Epithelial cell of prostate (primary cell): ENCODE data around the gene DCST1.
"Not testable (repeated sequence)": the region's sequence is repeated elsewhere in the genome, so short reads cannot be mapped to it uniquely, and the experiment has no call there.

Experiments
- DNase-seq: peaks from one replicate; pipeline ENCODE4 v3.0.0-alpha.2; 2011; ENCODE audit warnings: low read depth, low spot score
- H3K27ac ChIP-seq: fragments of 450-650 bp; 2 replicates; pipeline ENCODE4 v1.5.1; 2017; ENCODE audit warnings: mild to moderate bottlenecking

DCST1 gene, protein sequence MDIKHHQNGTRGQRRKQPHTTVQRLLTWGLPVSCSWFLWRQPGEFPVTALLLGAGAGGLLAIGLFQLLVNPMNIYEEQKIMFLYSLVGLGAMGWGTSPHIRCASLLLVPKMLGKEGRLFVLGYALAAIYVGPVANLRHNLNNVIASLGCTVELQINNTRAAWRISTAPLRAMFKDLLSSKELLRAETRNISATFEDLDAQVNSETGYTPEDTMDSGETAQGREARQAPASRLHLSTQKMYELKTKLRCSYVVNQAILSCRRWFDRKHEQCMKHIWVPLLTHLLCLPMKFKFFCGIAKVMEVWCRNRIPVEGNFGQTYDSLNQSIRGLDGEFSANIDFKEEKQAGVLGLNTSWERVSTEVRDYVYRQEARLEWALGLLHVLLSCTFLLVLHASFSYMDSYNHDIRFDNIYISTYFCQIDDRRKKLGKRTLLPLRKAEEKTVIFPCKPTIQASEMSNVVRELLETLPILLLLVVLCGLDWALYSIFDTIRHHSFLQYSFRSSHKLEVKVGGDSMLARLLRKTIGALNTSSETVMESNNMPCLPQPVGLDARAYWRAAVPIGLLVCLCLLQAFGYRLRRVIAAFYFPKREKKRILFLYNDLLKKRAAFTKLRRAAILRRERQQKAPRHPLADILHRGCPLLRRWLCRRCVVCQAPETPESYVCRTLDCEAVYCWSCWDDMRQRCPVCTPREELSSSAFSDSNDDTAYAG

DNA sequence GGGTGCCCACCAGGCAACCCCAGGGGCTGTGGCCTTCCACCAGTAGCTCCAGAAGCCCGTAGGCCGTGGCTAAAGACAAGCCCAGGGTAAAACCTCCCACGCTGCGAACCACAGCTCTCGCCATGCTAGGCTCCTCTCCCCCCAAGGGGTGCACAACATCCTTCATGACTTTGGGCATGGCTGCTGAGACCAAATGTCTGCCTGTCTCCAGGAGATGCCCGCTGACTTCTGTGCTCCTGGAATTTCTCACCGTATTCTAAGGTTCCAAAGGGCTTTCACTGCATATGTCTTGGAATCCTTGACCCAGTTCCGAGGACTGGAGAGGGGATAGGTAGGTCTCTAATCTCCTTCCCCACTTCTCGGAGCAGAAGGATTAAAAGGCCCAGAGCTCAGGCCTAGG is at the start of gene DCST1, which contains the start of gene DCST2:
DCST1 (plus strand) TSS at position 301 of the 400 bp plus-strand sequence. CDS start 213 bp downstream, outside the sequence.
DCST2 (minus strand) TSS at position 258 of the 400 bp plus-strand sequence; CDS start at position 178, 80 bp downstream.
- no peak within 1 kb of the TSS for H3K27ac ChIP-seq
- no peak for DNase-seq

DNA sequence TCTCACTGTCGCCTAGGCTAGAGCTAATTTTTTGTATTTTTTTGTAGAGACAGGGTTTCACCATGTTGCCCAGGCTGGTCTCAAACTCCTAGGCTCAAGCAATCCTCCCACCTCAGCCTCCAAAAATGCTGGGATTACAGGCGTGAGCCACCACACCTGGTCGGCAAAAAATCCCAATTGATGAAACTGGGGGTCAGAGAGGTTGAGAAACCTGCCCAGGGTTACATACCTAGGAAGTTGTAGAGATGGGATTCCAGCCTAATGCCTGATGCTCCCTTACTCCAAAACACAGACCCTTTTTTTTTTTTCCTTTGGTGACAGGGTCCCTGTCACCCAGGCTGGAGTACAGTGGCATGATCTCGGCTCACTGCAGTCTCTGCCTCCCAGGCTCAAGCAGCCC is 46.9 kb upstream of the DCST1 start:
- H3K27ac ChIP-seq, DNase-seq: not testable (repeated sequence)

DNA sequence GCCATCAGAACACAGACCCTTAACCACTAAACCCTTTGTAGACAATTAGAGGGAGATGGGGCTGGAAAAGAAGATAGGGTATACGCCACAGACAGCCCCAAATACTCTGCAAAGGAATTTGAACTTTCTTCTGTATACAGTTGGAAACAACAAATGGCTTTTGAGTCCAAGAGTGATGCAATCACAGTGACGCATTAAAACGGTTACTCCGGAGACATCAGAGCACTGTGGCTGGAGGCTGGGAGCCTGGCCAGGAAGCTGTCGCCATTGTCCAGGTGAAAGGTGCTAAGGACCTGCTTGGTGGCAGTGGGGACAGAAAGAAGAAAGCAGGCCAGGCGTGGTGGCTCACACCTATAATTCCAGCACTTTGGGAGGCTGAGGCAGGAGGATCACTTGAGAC is 46.3 kb upstream of the DCST1 start:
- H3K27ac ChIP-seq = no peak overlapping the region
- no peak for DNase-seq

DNA sequence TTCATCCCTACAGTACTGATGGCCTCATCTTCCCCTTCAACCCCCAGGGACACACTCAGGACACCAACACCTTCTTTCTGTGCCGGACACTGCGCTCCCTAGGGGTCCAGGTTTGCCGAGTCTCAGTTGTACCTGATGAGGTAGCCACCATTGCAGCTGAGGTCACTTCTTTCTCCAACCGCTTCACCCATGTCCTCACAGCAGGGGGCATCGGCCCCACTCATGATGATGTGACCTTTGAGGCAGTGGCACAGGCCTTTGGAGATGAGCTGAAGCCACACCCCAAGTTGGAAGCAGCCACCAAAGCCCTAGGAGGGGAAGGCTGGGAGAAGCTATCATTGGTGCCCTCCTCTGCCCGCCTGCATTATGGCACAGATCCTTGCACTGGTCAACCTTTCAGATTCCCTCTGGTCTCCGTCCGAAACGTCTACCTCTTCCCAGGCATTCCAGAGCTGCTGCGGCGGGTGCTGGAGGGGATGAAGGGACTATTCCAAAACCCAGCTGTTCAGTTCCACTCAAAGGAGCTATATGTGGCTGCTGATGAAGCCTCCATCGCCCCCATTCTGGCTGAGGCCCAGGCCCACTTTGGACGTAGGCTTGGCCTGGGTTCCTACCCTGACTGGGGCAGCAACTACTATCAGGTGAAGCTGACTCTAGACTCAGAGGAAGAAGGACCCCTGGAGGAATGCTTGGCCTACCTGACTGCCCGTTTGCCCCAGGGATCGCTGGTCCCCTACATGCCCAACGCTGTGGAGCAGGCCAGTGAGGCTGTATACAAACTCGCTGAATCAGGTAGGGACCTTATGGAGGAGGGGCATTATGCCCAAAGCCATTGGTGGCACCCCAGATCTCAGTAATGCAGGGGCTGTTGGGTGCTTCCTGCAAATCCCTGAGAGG is 45.3 kb upstream of the DCST1 start:
- no peak for DNase-seq
- no peak overlapping the region for H3K27ac ChIP-seq

DNA sequence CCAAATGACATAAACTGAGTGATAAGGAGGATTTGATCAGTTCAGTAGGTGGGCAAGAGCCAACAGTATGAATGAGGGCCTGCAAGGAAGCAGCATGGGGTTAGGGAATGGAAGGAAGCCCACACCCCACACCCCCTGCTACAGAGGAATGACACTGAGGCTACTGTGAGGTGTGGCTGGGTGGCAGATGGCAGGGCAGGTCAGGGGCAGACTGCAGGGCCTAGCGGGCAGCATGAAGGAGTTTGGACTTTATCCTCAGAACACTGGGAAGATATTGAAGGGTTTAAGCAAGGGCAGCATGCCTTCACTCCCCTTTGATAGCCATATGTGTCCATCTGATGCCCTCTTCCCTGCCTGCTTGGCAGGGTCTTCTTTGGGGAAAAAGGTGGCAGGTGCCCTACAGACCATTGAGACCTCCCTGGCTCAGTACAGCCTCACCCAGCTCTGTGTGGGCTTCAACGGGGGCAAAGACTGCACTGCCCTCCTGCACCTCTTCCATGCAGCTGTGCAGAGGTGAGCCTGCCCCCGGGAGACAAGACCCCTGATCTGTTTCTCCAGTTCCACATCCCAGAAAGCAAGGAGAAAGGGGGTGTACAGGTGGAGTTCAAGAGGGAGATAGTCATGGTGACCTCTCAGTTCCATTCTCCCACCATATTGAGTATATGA is 44.3 kb upstream of the DCST1 start:
- no peak overlapping the region for H3K27ac ChIP-seq

DNA sequence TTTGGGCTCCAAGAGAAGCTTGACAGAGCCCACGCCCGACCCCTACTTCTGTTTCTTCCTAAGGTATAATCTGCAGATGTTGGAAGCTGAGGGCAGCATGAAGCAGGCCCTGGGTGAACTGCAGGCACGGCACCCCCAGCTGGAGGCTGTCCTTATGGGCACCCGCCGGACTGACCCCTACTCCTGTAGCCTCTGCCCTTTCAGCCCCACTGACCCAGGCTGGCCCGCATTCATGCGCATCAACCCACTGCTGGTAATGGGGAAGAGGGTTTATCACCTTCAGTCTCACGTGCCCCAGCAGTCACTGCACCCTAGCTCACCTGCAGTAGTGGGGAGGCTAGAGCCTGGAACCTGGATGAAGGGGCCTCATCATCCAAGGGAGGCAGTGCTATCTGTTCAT is 43.3 kb upstream of the DCST1 start:
- DNase-seq = no peak
- no peak overlapping the region for H3K27ac ChIP-seq

More for the DNA sequence above, 44.3 kb upstream of the DCST1 start:
- DNase-seq = no peak

DNA sequence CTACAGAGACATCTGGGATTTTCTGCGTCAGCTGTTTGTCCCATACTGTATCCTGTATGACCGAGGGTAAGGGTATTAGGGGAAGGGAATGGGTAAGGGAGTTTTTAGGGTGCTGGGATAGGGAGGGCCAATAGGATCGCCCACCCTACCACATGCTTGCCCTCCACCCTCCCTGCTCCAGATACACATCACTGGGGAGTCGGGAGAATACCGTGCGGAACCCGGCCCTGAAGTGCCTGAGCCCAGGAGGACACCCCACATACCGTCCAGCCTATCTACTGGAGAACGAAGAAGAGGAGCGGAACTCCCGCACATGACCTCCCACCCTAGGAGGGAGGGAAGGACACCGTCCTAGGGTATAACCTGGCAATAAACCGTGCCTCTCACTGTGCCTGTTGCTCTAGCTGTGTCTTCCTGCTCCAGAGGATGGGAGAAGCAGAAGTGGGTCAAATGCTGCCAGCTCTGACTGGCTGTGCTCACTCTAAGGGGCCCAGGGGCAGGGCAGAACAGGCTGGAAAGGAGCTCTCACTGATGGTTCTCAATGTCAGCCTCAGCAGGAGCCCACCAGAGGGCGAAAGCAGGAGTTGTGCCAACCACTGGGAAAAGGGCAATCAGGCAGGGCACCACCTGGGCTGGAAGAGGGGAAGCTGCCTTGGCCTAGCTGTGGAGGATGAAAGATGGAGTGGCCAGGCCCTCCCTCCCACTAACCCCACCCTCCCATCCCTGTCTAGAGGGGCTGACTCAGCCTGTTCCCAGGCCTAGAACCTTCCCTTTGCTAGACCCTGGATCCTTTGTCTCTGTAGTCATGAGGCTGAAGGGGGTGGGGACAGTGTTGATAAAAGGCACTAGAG is 40.7 kb upstream of the DCST1 start:
- H3K27ac ChIP-seq = no peak overlapping the region
- DNase-seq = no peak

DNA sequence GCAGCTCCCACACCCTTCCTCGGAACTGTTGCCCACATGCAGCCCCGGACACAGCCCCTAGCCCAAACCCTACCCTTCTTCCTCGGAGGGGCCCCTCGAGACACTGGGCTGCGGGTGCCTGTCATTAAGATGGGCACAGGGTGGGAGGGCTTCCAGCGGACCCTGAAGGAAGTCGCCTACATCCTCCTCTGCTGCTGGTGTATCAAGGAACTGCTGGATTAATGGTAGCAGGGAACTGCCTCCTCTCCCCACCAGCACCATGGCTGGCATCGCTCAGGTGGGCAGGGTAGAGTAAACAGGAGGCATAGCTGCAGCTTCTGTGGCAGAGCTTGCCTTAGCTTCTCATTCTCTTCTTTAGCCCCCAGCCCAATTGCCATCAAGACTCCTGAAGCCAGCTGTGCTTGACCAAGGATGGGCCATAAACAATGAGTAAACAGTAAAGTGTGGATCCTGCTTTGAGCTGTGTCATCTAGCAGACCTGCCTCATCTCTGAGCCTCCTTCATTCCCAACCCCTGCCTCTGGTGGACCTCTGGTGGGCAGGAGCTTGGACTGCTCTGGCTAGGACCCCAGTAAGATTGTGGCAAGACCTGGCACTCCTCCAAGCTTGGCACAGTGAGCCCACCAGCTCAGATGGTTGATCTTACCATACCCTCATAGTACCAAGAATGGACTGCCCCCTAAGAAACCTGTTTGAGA is 39.9 kb upstream of the DCST1 start, which contains the start of gene LENEP:
LENEP (plus strand) TSS at position 15 of the 697 bp plus-strand sequence; CDS start at position 37, 22 bp downstream.
- DNase-seq = no peak
- no peak within 1 kb of the TSS for H3K27ac ChIP-seq

DNA sequence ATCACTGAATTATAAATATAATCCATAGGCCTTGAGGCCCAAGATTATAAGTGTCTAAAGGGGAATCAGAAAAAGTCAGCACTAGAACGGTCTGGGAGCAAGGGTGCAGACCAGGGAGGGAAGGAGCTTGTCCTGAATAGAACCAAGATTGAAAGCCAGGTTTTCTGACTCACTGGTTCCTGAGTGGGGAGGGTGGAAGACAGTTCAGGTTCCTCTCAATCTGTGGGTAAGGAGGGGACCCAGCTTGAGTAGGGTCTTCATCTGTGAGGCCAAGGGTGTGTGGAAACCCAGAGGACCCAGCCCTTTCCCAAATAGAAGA is 39.4 kb upstream of the DCST1 start:
- H3K27ac ChIP-seq = no peak overlapping the region
- DNase-seq = no peak

DNA sequence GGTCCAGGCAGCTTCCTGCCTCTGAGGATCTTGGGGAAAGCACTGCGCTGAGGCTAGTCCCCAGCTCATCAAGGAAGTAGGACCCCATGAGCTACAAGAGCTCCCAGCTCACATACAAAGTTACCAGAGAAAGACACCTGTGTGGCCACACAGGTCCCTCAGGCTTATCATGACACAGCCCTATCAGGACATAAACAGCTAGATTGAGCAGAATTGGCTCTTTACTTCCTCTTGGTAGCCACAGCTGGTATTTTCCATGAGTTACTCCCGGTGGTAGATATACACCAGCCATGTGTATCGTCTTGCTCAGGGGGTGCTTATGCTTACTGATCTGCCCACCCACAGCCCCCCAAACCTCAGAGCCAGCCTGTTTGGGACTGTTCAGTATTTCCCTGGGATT is 39.0 kb upstream of the DCST1 start:
- H3K27ac ChIP-seq = no peak overlapping the region
- no peak for DNase-seq

DNA sequence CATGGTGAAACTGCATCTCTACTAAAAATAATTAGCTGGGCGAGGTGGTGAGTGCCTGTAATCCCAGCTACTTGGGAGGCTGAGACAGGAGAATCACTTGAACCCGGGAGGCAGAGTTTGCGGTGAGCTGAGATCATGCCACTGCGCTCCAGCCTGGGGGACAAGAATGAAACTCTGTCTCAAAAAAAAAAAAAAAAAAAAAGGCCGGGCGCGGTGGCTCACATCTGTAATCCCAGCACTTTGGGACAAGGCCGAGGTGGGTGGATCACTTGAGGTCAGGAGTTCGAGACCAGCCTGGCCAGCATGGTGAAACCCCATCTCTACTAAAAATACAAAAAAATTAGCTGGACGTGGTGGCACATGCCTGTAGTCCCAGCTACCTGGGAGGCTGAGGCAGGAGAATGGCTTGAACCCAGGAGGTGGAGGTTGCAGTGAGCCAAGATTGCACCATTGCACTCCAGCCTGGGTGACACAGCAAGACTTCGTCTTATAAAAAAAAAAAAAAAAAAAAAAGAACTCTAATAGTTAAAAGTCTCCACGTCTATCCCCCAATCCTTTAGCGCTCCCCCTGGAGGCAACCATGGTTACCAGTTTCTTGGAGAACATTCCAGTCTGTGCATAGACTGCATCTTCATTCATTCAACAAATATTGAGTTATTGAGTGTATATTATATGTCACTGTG is 38.2 kb upstream of the DCST1 start:
- not testable (repeated sequence) for H3K27ac ChIP-seq, DNase-seq

DNA sequence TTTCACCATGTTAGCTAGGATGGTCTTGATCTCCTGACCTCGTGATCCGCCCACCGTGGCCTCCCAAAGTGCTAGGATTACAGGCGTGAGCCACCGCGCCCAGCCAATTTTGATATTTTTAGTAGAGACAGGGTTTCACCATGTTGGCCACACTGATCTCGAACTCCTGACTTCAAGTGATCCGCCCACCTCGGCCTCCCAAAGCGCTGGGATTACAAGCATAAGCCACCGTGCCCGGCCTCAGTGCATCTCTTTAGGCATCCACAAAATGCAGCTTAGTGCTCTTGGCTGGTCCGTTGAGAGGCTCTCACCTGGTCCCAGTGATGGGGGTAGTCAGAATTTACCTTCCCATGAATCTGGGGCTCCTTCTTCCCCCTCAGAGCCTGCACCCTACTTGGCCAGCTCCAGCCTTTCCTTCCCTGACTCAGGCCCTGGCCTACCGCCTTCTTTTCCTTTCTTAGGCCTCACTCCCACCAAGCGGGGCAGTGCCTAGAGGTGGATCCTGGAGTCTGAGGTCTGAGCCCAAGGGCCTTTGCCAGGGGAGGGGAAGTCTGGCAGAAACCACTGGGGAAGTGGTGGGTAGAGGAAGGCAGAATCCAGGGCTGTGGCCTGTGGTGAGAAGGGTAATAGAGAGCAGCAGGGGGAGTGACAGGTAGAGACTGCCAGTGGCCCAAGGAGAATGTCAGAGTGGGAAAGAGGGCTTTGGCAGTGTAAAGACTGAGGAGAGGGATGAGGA is 36.5 kb upstream of the DCST1 start:
- DNase-seq = no peak
- H3K27ac ChIP-seq = no peak overlapping the region

DNA sequence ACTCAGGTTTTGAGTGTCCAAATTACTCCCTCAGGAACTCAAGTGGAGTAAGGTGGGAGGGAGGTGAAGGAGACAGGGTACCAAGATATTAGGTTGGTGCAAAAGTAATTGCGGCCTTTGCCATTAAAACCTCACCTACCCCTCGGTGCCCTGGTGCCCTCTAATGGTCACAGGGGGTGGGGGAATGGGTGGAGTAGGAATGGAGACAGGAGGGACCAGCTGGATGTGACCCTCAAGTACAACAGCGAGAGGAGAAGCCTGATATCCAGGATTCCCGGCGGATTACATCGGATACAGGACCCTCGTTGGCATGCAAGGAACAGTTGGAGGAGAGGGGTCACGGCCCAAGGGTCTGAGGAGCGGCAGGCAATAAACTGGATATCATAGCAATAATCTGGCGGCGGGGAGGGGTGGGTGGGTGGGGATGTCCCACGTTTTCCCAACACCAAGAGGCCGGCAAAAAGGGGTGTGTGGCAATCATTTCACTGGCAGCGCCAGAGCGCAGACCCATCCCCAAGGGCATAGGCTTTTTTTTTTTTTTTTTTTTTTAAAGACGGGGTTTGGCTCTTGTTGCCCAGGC is 35.3 kb upstream of the DCST1 start:
- no peak overlapping the region for H3K27ac ChIP-seq
- DNase-seq = no peak

DNA sequence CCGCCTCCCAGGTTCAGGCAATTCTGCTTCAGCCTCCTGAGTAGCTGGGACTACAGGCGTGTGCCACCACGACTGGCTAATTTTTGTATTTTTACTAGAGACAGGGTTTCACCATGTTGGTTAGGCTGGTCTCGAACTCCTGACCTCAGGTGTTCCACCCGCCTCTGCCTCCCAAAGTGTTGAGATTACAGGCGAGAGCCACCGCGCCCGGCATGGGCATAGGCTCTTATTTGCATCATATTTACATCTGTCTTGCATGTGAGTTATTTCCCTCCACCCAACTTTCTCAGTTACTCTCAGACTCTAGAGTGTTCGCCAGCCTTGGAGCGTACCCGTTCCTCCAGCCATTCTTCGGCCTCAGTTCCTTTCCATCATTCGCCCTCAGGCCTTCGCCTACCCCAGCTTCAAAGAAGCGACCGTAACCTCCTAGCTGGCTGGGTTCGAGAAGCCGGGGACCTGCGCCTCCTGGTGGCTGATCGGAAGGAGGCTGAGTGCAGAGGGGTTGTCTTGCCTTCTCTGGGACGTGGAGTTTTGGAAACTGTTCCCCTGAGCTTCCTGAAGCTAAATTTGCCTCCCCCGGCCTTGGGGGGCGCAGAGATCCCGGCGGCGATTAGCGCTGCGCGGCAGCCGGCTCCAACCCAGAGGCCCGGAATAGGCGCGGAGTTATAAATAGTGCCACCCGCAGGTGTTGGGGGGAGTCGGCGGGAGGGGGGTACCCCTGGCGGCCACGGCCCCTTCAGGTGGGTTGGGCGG is 34.6 kb upstream of the DCST1 start:
- DNase-seq = no peak
- H3K27ac ChIP-seq = peak overlapping the region; percentile 98

DNA sequence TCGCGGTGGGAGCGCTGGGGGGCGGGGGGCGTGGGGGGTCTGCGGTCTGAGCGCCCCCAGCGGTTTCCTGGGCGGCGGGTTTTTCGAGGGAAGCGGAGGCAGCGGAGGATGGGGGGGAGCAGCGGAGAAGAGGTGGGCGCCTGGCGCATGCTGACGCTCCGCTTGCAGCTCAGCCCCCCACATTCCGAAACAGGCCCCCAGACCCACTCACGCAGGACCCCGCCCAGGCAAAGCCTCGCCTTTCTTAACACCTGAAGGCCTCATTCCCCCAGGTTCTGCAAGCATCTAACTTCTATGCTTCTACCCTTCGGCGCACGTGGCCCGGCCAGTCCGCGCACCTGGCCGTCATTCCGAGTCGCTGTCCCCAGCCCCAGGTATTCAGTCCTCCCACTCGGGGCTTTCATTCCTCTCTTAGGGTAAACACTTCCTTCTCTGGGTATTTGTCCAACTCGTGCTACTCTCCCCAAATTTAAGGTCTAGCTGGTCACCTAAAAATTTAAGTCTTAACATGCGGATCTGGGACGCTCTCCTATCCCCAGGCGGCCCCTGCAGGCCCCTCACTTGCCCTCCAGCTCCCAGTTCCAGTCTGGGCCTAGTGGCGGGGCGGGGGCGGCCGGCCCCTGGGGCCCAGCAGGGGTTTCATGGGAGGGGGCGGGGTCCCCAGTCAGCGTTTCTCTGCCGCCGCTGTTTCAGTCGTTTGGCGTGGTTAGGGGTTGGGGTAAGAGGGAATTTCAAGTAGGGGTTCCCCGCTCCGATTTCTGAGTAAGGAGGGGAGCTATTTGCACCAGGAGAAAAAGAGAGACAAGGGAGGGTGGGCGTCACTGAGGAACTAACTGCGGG is 33.8 kb upstream of the DCST1 start:
- DNase-seq = no peak

DNA sequence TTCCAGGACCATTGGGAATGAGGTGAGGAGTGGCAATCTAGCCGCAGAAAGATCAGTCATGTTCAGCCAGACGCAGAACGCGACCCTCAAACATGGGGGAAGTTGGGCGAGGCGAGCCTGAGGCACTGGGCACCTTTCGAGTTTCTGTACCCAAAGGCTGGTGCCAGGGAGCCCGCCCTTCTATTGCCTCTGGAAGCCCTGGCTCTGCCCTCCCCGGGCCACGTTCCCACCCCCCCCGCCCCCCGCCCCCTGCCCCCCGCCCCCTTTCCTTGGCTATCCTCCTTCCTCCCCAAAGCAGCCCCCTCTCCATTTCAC is 33.3 kb upstream of the DCST1 start:
- H3K27ac ChIP-seq = peak overlapping the region; percentile 98
- no peak for DNase-seq

More for the DNA sequence above, 33.8 kb upstream of the DCST1 start:
- peak overlapping the region; percentile 98 for H3K27ac ChIP-seq
